Heart right ventricle (tissue), 16 donors: ENCODE measurements around the gene LHFPL3. TPM values are rescaled to one million over a fixed set of nuclear protein-coding genes. Genes with fewer than 3 reads are reported as not detected.

Source experiments
- ATAC-seq, 8 donors: fragments of 200-7000 bp; cut with Tn5 transposase; one replicate each; pipeline ENCODE4 v1.9.1; 2020; ENCODE audit warnings: mild to moderate bottlenecking in 8 of 8, moderate library complexity in 8 of 8, moderate number of reproducible peaks in 1 of 8
- DNase-seq, 2 donors: peaks; one replicate each; pipeline ENCODE4 v3.0.0-alpha.2; 2020
- H3K27ac ChIP-seq, 10 donors: fragments of 200-600 bp; sonication (generic) in 2 of 10; one replicate each; pipeline versions ENCODE4 v1.5.0 to v1.8.0; 2020 to 2022; ENCODE audit warnings: mild to moderate bottlenecking in 3 of 10
- H3K27me3 ChIP-seq, 7 donors: fragments of 200-600 bp; one replicate each; pipeline ENCODE4 v1.8.0; 2021 to 2022; ENCODE audit warnings: mild to moderate bottlenecking in 2 of 7
- H3K36me3 ChIP-seq, 9 donors: fragments of 200-600 bp; sonication (generic) in 1 of 9; one replicate each; pipeline versions ENCODE4 v1.5.0 to v1.8.0; 2020 to 2022; ENCODE audit warnings: mild to moderate bottlenecking in 2 of 9
- H3K4me1 ChIP-seq, 9 donors: fragments of 200-600 bp; sonication (generic) in 1 of 9; one replicate each; pipeline versions ENCODE4 v1.5.0 to v1.8.0; 2020 to 2022; ENCODE audit warnings: mild to moderate bottlenecking in 4 of 9
- H3K4me3 ChIP-seq, 10 donors: fragments of 200-600 bp; sonication (generic) in 2 of 10; one replicate each; pipeline versions ENCODE4 v1.5.0 to v1.8.0; 2020 to 2022; ENCODE audit warnings: mild to moderate bottlenecking in 7 of 10, moderate library complexity in 2 of 10
- H3K9me3 ChIP-seq, 11 donors: fragments of 200-600 bp in 10 of 11; sonication (generic) in 2 of 11; one replicate each; pipeline versions ENCODE4 v1.5.0 to v1.8.0; 2013 to 2022; ENCODE audit warnings: mild to moderate bottlenecking in 2 of 11, control low read depth in 1 of 11, moderate library complexity in 1 of 11
- CTCF ChIP-seq, 9 donors: fragments of 200-600 bp; sonication (generic) in 2 of 9; IDR thresholded peaks; one replicate each; pipeline versions ENCODE4 v1.5.0 to v1.8.0; 2021 to 2022; ENCODE audit warnings: antibody characterized with exemption in 9 of 9, mild to moderate bottlenecking in 5 of 9, moderate library complexity in 1 of 9
- WGBS, 2 donors: extraction: QIAGEN DNeasy Blood & Tissue Kit; methylation state at CpG; one replicate each; pipeline ENCODE4 v1.1.7; 2013; ENCODE audit warnings: inconsistent platforms in 1 of 2; 5-methylcytosine and 5-hydroxymethylcytosine counted together
- intact Hi-C, 10 donors: fragments of 100-400 bp; cut with DNase I; formaldehyde crosslinking; loops; one replicate each; pipeline versions ENCODE4 v1.11.1 to v1.14.2; 2022
- polyA plus RNA-seq, 2 donors: library from polyadenylated mRNA; stranded (reverse); fragments of 200-250 nt; gene quantifications; one replicate each; pipeline ENCODE4 v1.2.3, GENCODE V29; 2013
- total RNA-seq, 10 donors: library from RNA; stranded (reverse); fragmentation: NEBNext Ultra II Directional in 3 of 10; extraction: Animal tissue kit (Norgen Biotek cat#: 25700) in 3 of 10; gene quantifications; one replicate each; pipeline versions ENCODE4 v1.2.1 to v1.2.4, GENCODE V29; 2021 to 2023
- donor health status: Arrhythmogenic right ventricular cardiomyopathy.
- donor health status: ischemic (EF 13 %, LVEDD 7.1; RV severe dilation, severe dysfunction).
- donor health status: healthy with polysubstance abuse.
- donor health status: DM: no; HTN: yes; CAD: no.
- donor health status: DM: no; HTN: no; CAD: no.
- donor health status: ischemic (EF 25% LVEDD 6.9; RV normal size, moderate dysfunction).
- donor health status: ischemic (EF 25% LVEDD 5.7; RV mildly dilated, moderate dysfunction).
- donor health status: healthy.
- donor health status: DM: yes; HTN: yes; CAD: no.
- donor health status: Ischemic cardiomyopathy.
- donor health status: ischemic (EF 35%, LVEDD 5.7; RV mildly dilated, moderate dysfunction).
- donor health status: nonischemic (EF 11% LVEDD 7.7; RV severe dilation, severe dysfunction).
- donor health status: DM: yes; HTN: yes; CAD: no.
- donor health status: PGD.
- donor health status: ischemic (EF 29% LVEDD 5.4; RV normal size, mild dysfunction).
- donor health status: nonischemic (EF 23%, LVEDD 6.1; RV moderate dilation, normal function).

Gene LHFPL3
- total and polyA plus RNA-seq, 12 donors, result not detected

- no peak overlapping the region for H3K27ac ChIP-seq
- ATAC-seq (no peak), DNase-seq (no peak)
- no peak overlapping the region for H3K4me3 ChIP-seq
- no peaks in the 10 kb centered on the region for H3K36me3 ChIP-seq
- H3K9me3 ChIP-seq, result peaks cover 0 to 43% (median 9%) of the 10 kb centered on the region in 11 donors
- H3K4me1 ChIP-seq, result no peaks in the 10 kb centered on the region
- H3K27me3 ChIP-seq, result no peaks in the 10 kb centered on the region
- intact Hi-C loops, result no loop called here
- TF ChIP-seq CTCF (IDR thresholded peaks at IDR 0.05), result no peak
These were observed 58.5 kb downstream of the LHFPL3 start for GRCh38 chr7:104386943-104387342.

- ATAC-seq, result no peak
- H3K4me3 ChIP-seq, result no peak overlapping the region
- H3K4me1 ChIP-seq, result no peaks in the 10 kb centered on the region
- TF ChIP-seq CTCF (IDR thresholded peaks at IDR 0.05), result no peak
- no peak overlapping the region for H3K27ac ChIP-seq
- intact Hi-C loops, result no loop called here
- WGBS, 2 donors, result 67 to 69% methylated on average over 3 of the region's 3 CpGs
- no peaks in the 10 kb centered on the region for H3K36me3 ChIP-seq
- DNase-seq, result no peak
- peaks cover 0 to 43% (median 9%) of the 10 kb centered on the region in 11 donors for H3K9me3 ChIP-seq
- no peaks in the 10 kb centered on the region for H3K27me3 ChIP-seq
These were observed 59.8 kb downstream of the LHFPL3 start for GRCh38 chr7:104388222-104388621.

DNA sequence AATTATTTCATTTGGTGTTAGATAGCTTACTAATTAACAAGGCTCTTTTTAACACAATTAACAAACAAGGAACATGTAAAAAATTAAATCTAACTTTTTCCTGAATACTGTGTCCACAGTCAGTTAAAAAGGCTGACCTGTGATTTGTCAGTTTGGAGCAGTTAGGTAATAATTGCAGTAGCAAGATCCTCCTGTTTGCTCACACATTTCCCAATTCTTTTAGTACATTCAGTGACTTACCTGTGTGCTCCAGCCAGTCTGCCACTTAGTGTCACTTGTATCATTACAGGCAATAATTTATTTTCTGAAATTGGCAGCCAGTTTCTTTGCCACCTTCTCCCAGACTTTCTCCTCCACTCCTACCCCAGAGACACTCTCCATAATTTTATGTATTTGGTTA, 66.8 kb downstream of the LHFPL3 start:
- peaks cover 0 to 13% (median 0%) of the 10 kb centered on the region in 7 donors for H3K27me3 ChIP-seq
- H3K36me3 ChIP-seq, result no peaks in the 10 kb centered on the region
- H3K4me1 ChIP-seq, result no peaks in the 10 kb centered on the region
- peaks cover 0 to 6% (median 0%) of the 10 kb centered on the region in 11 donors for H3K9me3 ChIP-seq
- H3K27ac ChIP-seq, result no peak overlapping the region
- DNase-seq, result no peak
- no peak for ATAC-seq
- no peak overlapping the region for H3K4me3 ChIP-seq
- TF ChIP-seq CTCF (IDR thresholded peaks at IDR 0.05), result no peak
- intact Hi-C loops, result no loop called here

DNA sequence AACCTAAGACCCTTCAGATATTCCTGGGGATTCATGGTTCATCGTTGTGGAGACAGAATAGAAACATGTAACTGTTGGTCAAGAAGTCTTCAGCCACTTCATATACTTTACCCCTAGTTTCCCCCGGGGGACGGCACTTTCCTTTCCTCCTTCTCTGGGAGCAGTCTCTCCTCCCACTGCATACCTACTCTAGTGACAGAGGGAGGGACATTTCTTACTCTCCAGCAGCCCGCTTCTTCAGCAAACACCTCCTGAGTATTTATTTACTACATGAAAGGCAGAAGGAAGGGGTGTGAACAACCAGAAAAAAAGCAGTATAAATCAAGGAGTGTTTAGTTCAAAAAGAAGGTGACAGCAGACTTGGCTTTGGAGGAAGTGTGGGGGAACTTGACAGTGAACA, 69.0 kb downstream of the LHFPL3 start:
- H3K36me3 ChIP-seq, result no peaks in the 10 kb centered on the region
- 27 to 34% methylated on average over 4 of the region's 4 CpGs for WGBS, 2 donors
- peaks cover 0 to 13% (median 0%) of the 10 kb centered on the region in 7 donors for H3K27me3 ChIP-seq
- H3K4me3 ChIP-seq, result no peak overlapping the region
- no peak overlapping the region for H3K27ac ChIP-seq
- ATAC-seq (no peak), DNase-seq (no peak)
- TF ChIP-seq CTCF (IDR thresholded peaks at IDR 0.05), result no peak
- peaks cover 0 to 6% (median 0%) of the 10 kb centered on the region in 11 donors for H3K9me3 ChIP-seq
- H3K4me1 ChIP-seq, result no peaks in the 10 kb centered on the region
- intact Hi-C loops, result no loop called here
